ENCODE measurements around the gene TTLL10. TPM values are rescaled to one million over a fixed set of nuclear protein-coding genes. Genes with fewer than 3 reads are reported as not detected.

TTLL10 gene
- total RNA-seq, 4 donors from 2014 or later = 0.17 TPM; not detected in 3

DNA sequence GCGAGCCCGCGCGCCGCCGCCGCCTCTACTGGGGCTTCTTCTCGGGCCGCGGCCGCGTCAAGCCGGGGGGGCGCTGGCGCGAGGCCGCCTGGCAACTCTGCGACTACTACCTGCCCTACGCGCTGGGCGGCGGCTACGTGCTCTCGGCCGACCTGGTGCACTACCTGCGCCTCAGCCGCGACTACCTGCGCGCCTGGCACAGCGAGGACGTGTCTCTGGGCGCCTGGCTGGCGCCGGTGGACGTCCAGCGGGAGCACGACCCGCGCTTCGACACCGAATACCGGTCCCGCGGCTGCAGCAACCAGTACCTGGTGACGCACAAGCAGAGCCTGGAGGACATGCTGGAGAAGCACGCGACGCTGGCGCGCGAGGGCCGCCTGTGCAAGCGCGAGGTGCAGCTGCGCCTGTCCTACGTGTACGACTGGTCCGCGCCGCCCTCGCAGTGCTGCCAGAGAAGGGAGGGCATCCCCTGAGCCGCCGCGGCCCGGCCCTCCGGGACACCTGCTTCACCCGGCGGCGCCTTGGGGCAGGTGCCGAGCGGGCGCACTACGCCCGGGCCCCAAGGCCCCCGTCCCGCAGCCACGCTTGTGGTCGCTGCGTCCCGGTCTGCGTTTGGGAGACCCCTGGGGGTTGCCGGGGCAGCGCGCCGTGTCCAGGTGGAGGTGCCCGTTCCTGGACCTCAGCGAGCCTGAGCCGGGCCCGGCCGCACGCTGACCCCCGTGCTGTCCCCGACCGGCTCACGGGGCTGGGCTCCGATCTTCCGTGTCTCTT, 59.3 kb downstream of the TTLL10 start:
- DNase-seq (ENCODE audit: extremely low spot score) = no peak
- peak overlapping the region; percentile 45 to 94 (median 85) for H3K4me3 ChIP-seq
- peaks cover 3 to 32% (median 19%) of the 10 kb centered on the region in 4 donors for H3K36me3 ChIP-seq
- 76% methylated on average over 55 of the region's 98 CpGs for WGBS
- peak overlapping the region in 1 of 4 donors; percentile 55 for H3K27ac ChIP-seq (replicated peaks in 1 of 4)
- no peak for TF ChIP-seq POLR2A (IDR thresholded peaks at IDR 0.05; ENCODE audit: low read depth)
- TF ChIP-seq EP300 (IDR thresholded peaks at IDR 0.05) = no peak
- no peak for TF ChIP-seq POLR2AphosphoS5 (IDR thresholded peaks at IDR 0.05)
- TF ChIP-seq, protein P1, sequence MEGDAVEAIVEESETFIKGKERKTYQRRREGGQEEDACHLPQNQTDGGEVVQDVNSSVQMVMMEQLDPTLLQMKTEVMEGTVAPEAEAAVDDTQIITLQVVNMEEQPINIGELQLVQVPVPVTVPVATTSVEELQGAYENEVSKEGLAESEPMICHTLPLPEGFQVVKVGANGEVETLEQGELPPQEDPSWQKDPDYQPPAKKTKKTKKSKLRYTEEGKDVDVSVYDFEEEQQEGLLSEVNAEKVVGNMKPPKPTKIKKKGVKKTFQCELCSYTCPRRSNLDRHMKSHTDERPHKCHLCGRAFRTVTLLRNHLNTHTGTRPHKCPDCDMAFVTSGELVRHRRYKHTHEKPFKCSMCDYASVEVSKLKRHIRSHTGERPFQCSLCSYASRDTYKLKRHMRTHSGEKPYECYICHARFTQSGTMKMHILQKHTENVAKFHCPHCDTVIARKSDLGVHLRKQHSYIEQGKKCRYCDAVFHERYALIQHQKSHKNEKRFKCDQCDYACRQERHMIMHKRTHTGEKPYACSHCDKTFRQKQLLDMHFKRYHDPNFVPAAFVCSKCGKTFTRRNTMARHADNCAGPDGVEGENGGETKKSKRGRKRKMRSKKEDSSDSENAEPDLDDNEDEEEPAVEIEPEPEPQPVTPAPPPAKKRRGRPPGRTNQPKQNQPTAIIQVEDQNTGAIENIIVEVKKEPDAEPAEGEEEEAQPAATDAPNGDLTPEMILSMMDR (IDR thresholded peaks at IDR 0.05) = no peak
- H3K27me3 ChIP-seq = peaks cover 0 to 11% (median under 1%) of the 10 kb centered on the region in 4 donors
- no peaks in the 10 kb centered on the region for H3K9me3 ChIP-seq
- peaks cover 40 to 69% (median 53%) of the 10 kb centered on the region in 4 donors for H3K4me1 ChIP-seq
- intact Hi-C loops (cut with DNase I) = loop anchor here (5.0 kb wide), 2 partner anchors 39 to 111 kb away; partner anchors contain the start of gene UBE2J2

DNA sequence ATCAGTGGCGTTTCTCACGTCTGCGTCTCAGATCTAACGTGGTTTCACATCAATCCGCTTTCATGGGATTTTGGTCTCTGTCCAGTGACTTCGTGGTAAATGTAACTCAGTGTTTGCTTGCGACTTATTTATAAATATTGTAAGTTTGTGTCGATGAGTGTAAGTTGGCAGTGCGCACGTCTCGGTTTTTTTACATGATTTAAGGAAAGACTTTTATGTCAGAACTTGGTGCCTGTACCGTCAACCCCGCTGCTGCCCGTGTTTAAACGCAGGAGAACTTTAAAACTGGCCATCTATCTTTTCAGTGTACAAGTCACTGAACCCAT, 59.9 kb downstream of the TTLL10 start:
- H3K9me3 ChIP-seq = no peaks in the 10 kb centered on the region
- DNase-seq (ENCODE audit: extremely low spot score) = no peak
- peaks cover 0 to 17% (median 5%) of the 10 kb centered on the region in 4 donors for H3K27me3 ChIP-seq
- peaks cover 0 to 27% (median 13%) of the 10 kb centered on the region in 4 donors for H3K36me3 ChIP-seq
- H3K27ac ChIP-seq (replicated peaks in 1 of 4) = no peak overlapping the region
- intact Hi-C loops (cut with DNase I) = loop anchor here (5.0 kb wide), 2 partner anchors 39 to 111 kb away; partner anchors contain the start of gene UBE2J2
- peaks cover 40 to 67% (median 50%) of the 10 kb centered on the region in 4 donors for H3K4me1 ChIP-seq
- 94% methylated on average over 15 of the region's 15 CpGs for WGBS
- TF ChIP-seq POLR2A (IDR thresholded peaks at IDR 0.05; ENCODE audit: low read depth) = no peak
- TF ChIP-seq, protein P1 (IDR thresholded peaks at IDR 0.05) = no peak
- TF ChIP-seq EP300 (IDR thresholded peaks at IDR 0.05) = no peak
- TF ChIP-seq POLR2AphosphoS5 (IDR thresholded peaks at IDR 0.05) = no peak
- no peak overlapping the region for H3K4me3 ChIP-seq

DNA sequence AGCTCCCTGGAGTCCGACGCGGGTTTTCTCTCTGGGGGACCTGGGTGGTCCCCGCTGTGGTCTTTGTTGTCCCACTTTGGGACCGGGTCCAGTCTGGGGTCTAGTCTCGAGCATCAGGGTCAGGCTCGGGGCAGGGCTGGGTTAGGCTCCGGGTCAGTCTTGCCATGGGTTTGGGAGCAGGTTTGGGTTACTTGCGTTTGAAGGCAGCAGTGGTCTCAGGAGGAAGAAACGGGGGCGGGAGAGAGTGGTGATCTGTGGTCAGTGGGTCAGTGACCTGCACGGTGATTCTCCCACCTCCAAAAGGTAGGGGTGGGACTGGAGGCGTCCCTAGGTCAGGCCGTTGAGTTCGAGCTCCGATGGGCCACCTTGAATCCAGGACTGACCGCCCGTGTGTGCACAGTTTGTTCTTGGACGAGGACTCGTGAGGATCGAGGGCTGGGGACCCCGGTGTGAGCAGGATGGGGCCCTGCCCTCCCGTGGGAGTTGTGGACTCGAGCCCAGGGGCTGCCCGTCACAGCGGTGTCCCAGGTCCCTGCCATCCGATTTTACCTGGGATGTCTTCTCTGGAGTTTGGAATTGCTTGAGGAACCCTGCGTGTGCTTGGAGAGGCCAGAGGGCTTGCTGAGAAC, 60.6 kb downstream of the TTLL10 start:
- 94% methylated on average over 22 of the region's 28 CpGs for WGBS
- H3K36me3 ChIP-seq = peaks cover 0 to 19% (median 8%) of the 10 kb centered on the region in 4 donors
- H3K27me3 ChIP-seq = peaks cover 0 to 25% (median 9%) of the 10 kb centered on the region in 4 donors
- intact Hi-C loops (cut with DNase I) = loop anchor here (5.0 kb wide), 2 partner anchors 38 to 112 kb away; partner anchors contain the start of gene UBE2J2
- H3K27ac ChIP-seq (replicated peaks in 1 of 4) = no peak overlapping the region
- H3K9me3 ChIP-seq = no peaks in the 10 kb centered on the region
- peaks cover 36 to 61% (median 43%) of the 10 kb centered on the region in 4 donors for H3K4me1 ChIP-seq
- TF ChIP-seq, protein P1 (IDR thresholded peaks at IDR 0.05) = no peak
- TF ChIP-seq POLR2A (IDR thresholded peaks at IDR 0.05; ENCODE audit: low read depth) (no peak), EP300 (IDR thresholded peaks at IDR 0.05) (no peak), POLR2AphosphoS5 (IDR thresholded peaks at IDR 0.05) (no peak)
- no peak for DNase-seq (ENCODE audit: extremely low spot score)
- no peak overlapping the region for H3K4me3 ChIP-seq

DNA sequence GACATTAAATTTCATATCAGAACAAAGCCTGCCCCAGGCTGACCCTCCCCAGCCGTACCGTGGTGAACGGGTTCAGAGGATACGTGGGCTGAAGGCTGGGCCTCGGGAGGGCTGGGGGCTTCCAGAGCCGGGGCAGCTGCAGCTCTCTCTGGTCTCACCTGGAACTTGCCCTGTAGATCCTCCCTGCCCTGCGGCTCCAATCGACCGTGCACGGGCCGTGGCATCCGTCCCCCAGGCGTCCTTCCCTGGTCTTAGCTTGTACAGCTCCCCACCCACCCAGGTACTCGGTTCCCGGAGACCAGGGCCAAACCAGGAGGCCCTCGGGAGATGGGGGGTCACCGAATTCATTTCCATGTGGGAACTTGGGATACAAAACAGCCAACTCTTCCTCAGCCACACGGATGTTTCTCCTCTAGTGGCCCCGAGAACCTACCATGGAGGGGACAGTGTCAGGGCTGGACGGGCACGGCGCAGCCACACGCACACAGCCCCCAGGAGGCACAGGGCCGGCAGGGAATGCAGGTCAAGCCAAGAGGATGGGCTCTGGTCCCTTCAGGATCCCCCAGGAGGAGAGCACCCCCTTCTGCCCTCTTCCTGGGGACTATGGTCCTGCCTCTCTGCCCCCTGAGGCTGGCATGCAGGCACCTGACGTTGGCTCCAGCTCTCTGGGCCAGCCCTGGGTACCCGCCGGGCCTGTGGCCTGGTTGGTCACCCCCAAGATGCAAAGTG, 61.5 kb downstream of the TTLL10 start:
- Histone ChIP-seq H3K4me1 (peaks cover 27 to 59% (median 36%) of the 10 kb centered on the region in 4 donors), H3K9me3 (no peaks in the 10 kb centered on the region), H3K4me3 (no peak overlapping the region), H3K27ac (replicated peaks in 1 of 4) (no peak overlapping the region), H3K27me3 (peaks cover 0 to 33% (median 9%) of the 10 kb centered on the region in 4 donors), H3K36me3 (peaks cover 0 to 19% (median 8%) of the 10 kb centered on the region in 4 donors)
- intact Hi-C loops (cut with DNase I) = no loop called here
- no peak for DNase-seq (ENCODE audit: extremely low spot score)
- 94% methylated on average over 10 of the region's 27 CpGs for WGBS
- TF ChIP-seq EP300 (IDR thresholded peaks at IDR 0.05) (no peak), POLR2AphosphoS5 (IDR thresholded peaks at IDR 0.05) (no peak), POLR2A (IDR thresholded peaks at IDR 0.05; ENCODE audit: low read depth) (no peak)
- TF ChIP-seq, protein P1 (IDR thresholded peaks at IDR 0.05) = no peak
